SK-N-SH (cell line): ENCODE measurements around the gene CPM.

Experiments
- EZH2phosphoT487 ChIP-seq: fragments of 200-600 bp; sonication (generic); IDR thresholded peaks from 2 replicates; pipeline ENCODE4 v1.6.1; 2017; ENCODE audit warnings: low read depth, mixed run types, mild to moderate bottlenecking, antibody characterized with exemption, moderate library complexity, borderline replicate concordance
- MXI1 ChIP-seq: IDR thresholded peaks from 2 replicates; pipeline ENCODE4 v1.6.1; 2012; ENCODE audit warnings: mild to moderate bottlenecking, low read depth, low read length, improper control_type of control experiment
- POLR2AphosphoS5 ChIP-seq: IDR thresholded peaks from 2 replicates; pipeline ENCODE4 v1.6.1; 2012; ENCODE audit warnings: low read depth, low read length
- REST ChIP-seq: IDR thresholded peaks from 2 replicates; pipeline ENCODE4 v1.6.1; 2012; ENCODE audit warnings: mild to moderate bottlenecking, low read depth, low read length, moderate library complexity
- TAF1 ChIP-seq: IDR thresholded peaks from 2 replicates; pipeline ENCODE4 v1.6.1; 2012; ENCODE audit warnings: low read depth, mild to moderate bottlenecking, low read length, moderate library complexity, borderline replicate concordance

DNA sequence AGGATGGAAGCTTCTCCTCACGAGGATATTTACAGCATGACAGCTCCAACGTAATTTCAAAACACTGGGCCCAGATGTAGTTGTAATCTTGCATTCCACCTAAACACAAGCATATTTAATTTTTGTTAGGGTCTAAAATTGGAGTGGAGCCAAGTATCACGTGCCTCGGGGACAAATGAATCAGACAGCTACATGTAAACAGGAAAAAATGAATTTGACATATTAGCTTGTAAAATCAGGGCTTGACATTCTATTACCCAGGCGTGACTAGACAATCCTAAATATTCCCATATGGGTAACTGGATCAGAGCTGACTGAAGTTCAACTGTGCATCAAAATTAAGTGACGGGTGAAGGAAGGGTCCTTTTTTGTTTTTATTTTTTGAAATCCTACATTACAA lies 66.0 kb downstream of the CPM start:
- TF ChIP-seq POLR2AphosphoS5 (no peak), MXI1 (no peak), REST (no peak), EZH2phosphoT487 (no peak), TAF1 (no peak)
